GM19395 (cell line): ENCODE results near the gene PTPRJ.

Source experiments
- ATAC-seq: cut with Tn5 transposase; IDR thresholded peaks from one replicate; pipeline ENCODE4 v1.9.1; 2021; ENCODE audit warnings: mild to moderate bottlenecking, moderate library complexity; ENCODE audit not compliant: unreplicated experiment

Gene PTPRJ

GRCh38 chr11:48034926-48035871 lies 54.8 kb downstream of the PTPRJ start:
- no peak for ATAC-seq

DNA sequence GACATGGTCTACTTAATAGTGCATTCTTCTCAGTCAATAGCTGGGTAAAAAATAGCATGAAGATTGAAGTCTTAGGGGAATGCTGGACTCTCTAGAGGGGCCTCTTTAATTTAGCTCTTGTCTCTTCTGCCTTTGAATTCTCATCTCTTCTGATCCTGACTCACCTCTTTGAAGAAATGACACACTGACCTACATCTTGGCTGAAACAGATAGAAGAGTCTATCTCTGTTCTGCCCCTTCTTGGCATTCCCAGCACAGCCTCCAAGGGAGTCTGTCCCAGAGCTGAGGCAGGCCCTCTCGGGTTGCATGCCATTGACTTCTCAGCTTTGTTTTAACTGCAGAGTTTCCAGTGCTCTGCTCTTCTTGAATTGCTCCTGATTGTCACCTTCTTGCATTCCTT lies 55.7 kb downstream of the PTPRJ start:
- no peak for ATAC-seq

GRCh38 chr11:48036466-48036865 lies 56.1 kb downstream of the PTPRJ start:
- ATAC-seq, result no peak

GRCh38 chr11:48037709-48038468 lies 57.5 kb downstream of the PTPRJ start:
- ATAC-seq, result no peak

GRCh38 chr11:48040830-48041444 lies 60.6 kb downstream of the PTPRJ start:
- ATAC-seq, result no peak

GRCh38 chr11:48041877-48042695 lies 61.7 kb downstream of the PTPRJ start:
- no peak for ATAC-seq

- peak; percentile 77 for ATAC-seq
These were observed 63.0 kb downstream of the PTPRJ start for GRCh38 chr11:48043111-48043990.

- peak; percentile 42 for ATAC-seq
These were observed 63.7 kb downstream of the PTPRJ start for GRCh38 chr11:48043991-48044512.

DNA sequence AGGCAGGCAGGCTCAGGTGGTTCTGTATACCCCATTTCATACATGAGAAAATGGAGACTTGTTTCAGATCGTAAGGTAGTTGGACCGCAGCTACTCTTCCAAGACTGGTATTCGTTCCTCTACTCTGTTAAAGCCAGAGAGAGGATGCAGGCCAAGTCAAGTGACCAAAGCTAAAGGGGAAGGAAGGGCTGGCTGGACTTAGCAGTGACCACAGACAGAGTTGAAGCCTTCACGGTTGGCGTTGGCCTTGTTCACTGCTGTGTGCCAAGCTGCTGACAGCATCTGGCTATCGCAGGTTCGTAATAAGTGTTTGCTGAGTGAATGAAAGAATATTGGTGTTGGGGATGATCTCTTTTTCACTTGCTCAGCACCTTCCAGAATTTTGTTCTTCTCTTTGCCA lies 64.2 kb downstream of the PTPRJ start:
- ATAC-seq, result peak; percentile 11

DNA sequence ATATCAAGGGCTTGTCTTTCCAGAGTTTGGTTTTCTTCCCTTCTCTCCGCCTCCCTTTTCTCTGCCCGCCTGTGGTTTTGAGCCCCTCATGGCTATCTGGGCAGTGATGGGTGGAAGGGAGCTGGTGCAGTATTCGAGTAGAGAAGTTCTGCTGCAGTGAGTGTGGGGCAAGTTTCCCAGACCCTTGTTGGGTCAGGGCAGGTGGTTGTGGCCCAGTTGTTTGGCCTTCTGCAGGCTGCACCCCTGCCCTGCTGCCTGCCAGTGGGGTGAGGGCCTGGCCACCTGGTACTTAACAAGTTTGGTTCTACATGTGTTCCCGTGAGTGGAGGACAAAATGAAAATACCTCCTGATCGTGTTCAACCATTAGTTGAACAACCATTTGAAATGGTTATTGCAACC lies 65.2 kb downstream of the PTPRJ start:
- no peak for ATAC-seq

DNA sequence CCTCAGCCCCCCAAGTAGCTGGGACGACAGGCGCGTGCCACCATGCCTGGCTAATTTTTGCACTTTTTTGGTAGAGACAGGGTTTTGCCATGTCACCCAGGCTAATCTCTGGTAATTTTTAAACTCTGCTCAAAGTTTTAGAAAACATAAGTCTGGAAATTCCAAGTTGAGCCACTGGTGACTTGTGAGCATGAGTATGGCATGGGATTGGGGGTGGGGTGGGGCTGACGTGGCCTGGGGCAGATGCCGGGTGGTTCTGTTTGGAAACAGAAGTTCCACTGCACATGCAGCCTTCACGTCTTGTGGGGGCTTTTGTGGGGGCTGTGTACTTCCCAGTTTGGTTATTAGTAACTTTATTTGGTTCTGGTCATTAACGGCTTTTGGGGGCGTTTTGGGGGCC lies 67.3 kb downstream of the PTPRJ start:
- ATAC-seq, result no peak

- ATAC-seq, result no peak
These were observed 68.7 kb downstream of the PTPRJ start for GRCh38 chr11:48049036-48049435.

- no peak for ATAC-seq
These were observed 69.9 kb downstream of the PTPRJ start for GRCh38 chr11:48050304-48050703.

GRCh38 chr11:48051217-48051830 lies 71.0 kb downstream of the PTPRJ start:
- no peak for ATAC-seq

GRCh38 chr11:48052183-48053044 lies 72.1 kb downstream of the PTPRJ start:
- ATAC-seq, result no peak

GRCh38 chr11:48054994-48055291 lies 74.6 kb downstream of the PTPRJ start:
- ATAC-seq, result no peak

DNA sequence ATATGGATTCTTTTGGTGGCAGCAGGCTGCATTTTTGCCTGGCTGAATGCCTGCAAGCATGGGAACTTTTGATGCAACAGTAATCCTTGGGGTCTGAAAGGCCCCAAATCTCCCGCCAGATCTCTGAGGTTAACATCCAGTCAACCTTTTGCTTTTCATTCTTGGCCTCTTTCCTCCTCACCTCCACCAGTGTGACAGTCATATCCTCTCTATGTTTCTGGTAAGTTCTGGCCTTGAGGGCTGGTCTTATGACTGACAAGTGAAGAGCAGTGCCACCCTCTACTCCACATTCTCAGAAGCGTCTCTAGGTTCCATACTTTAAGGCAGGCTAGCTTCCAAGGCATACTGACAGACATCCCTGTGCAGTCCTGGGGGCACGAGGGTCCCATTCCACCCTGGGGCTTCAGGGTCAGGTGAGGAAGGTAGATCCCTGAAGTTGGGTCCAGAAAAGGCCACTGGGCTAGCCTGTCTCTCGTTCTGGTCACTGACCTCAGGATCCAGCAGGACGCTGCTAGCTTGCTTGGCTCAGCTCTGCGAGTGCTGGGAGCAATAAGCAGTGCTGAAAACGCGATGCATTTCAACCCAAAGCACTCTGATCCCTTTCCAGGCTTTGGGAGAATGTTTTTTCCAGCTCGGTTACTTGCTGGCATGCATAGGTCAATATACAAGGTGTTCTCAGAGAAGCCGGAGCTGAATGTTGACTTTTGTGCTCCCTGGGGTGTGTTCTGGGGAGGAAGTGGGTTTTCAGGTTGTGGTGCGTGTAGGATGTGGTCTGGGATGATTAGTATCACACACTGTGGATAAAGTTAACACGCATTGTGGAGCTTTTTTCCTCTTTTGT lies 75.2 kb downstream of the PTPRJ start:
- ATAC-seq, result peak; percentile 52
